K562 (cell line): Measurements from ENCODE around the gene CD40. TPM values are rescaled to one million over a fixed set of nuclear protein-coding genes. Genes with fewer than 3 reads are reported as not detected.

ENCODE experiments used
- ATAC-seq: fragments of 200-7000 bp; cut with Tn5 transposase; 3 replicates; pipeline ENCODE4 v1.9.1; 2020; ENCODE audit warnings: moderate library complexity
- BruUV-seq: library from RNA; stranded (reverse); fragments of 400-500 nt; replicated peaks from 2 replicates; lab custom pipeline; 2021; lab: Mats Ljungman, UMichigan
- CTCF ChIA-PET: fragments of 300-600 bp; formaldehyde crosslinking; extraction: SDS; loops from one replicate; lab custom pipeline; 2021; ENCODE audit warnings: low intra/inter-chr PET ratio; lab: Yijun Ruan, JAX
- POLR2A ChIA-PET: fragments of 300-600, 350-650 bp; sonication (Branson Sonifier 250); formaldehyde crosslinking; extraction: SDS; loops from one replicate; lab custom pipeline; 2021; ENCODE audit warnings: antibody characterized with exemption, inconsistent platforms; lab: Yijun Ruan, JAX
- DNase-seq, 4 experiments: peaks; one replicate each; pipeline versions ENCODE4 v3.0.0 to v3.0.0-alpha.2; 2011 to 2018; ENCODE audit warnings: low spot score in 3 of 4, mixed read lengths in 3 of 4; ENCODE audit errors: extremely low read depth in 1 of 4
- FAIRE-seq: peaks from 2 replicates; lab custom pipeline; 2011; peaks lifted over from hg19 to GRCh38; lab: Jason Lieb, UNC
- H2AFZ ChIP-seq: 2 replicates; pipeline ENCODE4 v1.6.0; 2011; ENCODE audit warnings: low read depth, low read length, control low read depth, inconsistent platforms
- H3K27ac ChIP-seq: fragments of 200-600 bp; 3 replicates; pipeline ENCODE4 v1.8.0; 2011; ENCODE audit warnings: low read depth, mild to moderate bottlenecking, control low read depth, inconsistent platforms, low read length, moderate library complexity, mixed read lengths; ENCODE audit errors: extremely low read depth
- H3K27me3 ChIP-seq, 2 experiments: fragments of 300-600 bp in 1 of 2; 2 replicates in 1 of 2; 3 replicates in 1 of 2; pipeline versions ENCODE4 v1.6.0 to v1.8.0; 2011; ENCODE audit warnings: inconsistent platforms in 2 of 2, low read length in 2 of 2, mild to moderate bottlenecking in 1 of 2, mixed read lengths in 1 of 2, moderate library complexity in 1 of 2; ENCODE audit not compliant: control insufficient read depth in 2 of 2, insufficient read depth in 2 of 2
- H3K36me3 ChIP-seq: fragments of 300-600 bp; 3 replicates; pipeline ENCODE4 v1.8.0; 2011; ENCODE audit warnings: mild to moderate bottlenecking, low read length, inconsistent platforms; ENCODE audit not compliant: control insufficient read depth, insufficient read depth
- H3K4me1 ChIP-seq, 2 experiments: fragments of 200-600 bp in 1 of 2; replicated peaks in 1 of 2; 2 replicates in 1 of 2; 3 replicates in 1 of 2; pipeline versions ENCODE4 v1.5.1 to v1.8.0; 2011; ENCODE audit warnings: inconsistent platforms in 2 of 2, low read length in 2 of 2, mild to moderate bottlenecking in 1 of 2, mixed read lengths in 1 of 2, moderate library complexity in 1 of 2; ENCODE audit not compliant: control insufficient read depth in 2 of 2, insufficient read depth in 2 of 2
- H3K4me2 ChIP-seq: 2 replicates; pipeline ENCODE4 v1.6.1; 2011; ENCODE audit warnings: low read length, control low read depth, inconsistent platforms, mixed read lengths; ENCODE audit not compliant: insufficient read depth
- H3K4me3 ChIP-seq: fragments of 200-600 bp; sonication (generic), shearing (Covaris generic); 2 replicates; pipeline ENCODE4 v1.5.1; 2016; ENCODE audit warnings: control low read depth, inconsistent platforms
- H3K79me2 ChIP-seq: fragments of 200-600 bp; 3 replicates; pipeline ENCODE4 v1.8.0; 2011; ENCODE audit warnings: low read length, inconsistent platforms; ENCODE audit not compliant: control insufficient read depth, insufficient read depth
- H3K9ac ChIP-seq, 2 experiments: 2 replicates each; pipeline versions ENCODE4 v1.6.0 to v1.6.1; 2011; ENCODE audit warnings: low read depth in 2 of 2, low read length in 2 of 2, control low read depth in 1 of 2, inconsistent platforms in 1 of 2, mild to moderate bottlenecking in 1 of 2, mixed read lengths in 1 of 2; ENCODE audit not compliant: insufficient read depth in 1 of 2
- H3K9me1 ChIP-seq: one replicate; pipeline ENCODE4 v1.6.0; 2011; ENCODE audit warnings: inconsistent platforms, mild to moderate bottlenecking, low read length, moderate library complexity; ENCODE audit not compliant: control insufficient read depth, insufficient read depth
- H3K9me3 ChIP-seq: replicated peaks from 2 replicates; pipeline ENCODE4 v1.5.1; 2011; ENCODE audit warnings: low read depth, low read length, inconsistent platforms; ENCODE audit not compliant: control insufficient read depth, insufficient read depth
- H4K20me1 ChIP-seq: replicated peaks from 2 replicates; pipeline ENCODE4 v1.6.1; 2011; ENCODE audit warnings: low read length, inconsistent platforms, mixed read lengths; ENCODE audit not compliant: control insufficient read depth, insufficient read depth
- CEBPG ChIP-seq, 3 experiments: fragments of 200-800 bp in 1 of 3; sonication (Bioruptor generic) in 1 of 3; sonication (generic) in 1 of 3; formaldehyde crosslinking in 1 of 3; IDR thresholded peaks in 2 of 3; conservative IDR thresholded peaks in 1 of 3; 2 replicates each; pipeline versions ENCODE4 v1.6.1 to v1.8.0; 2016 to 2022; ENCODE audit warnings: missing compliant biosample characterization in 2 of 3, missing genetic modification characterization in 2 of 3, mild to moderate bottlenecking in 1 of 3, missing genetic modification reagents in 1 of 3
- ZBTB43 ChIP-seq: sonication (generic); formaldehyde crosslinking; IDR thresholded peaks from 2 replicates; pipeline ENCODE4 v1.8.0; 2023; ENCODE audit warnings: mild to moderate bottlenecking, missing genetic modification reagents
- ZNF347 ChIP-seq: fragments of 450-650 bp; formaldehyde crosslinking; IDR thresholded peaks from 2 replicates; pipeline ENCODE4 v1.4.0; 2020; ENCODE audit warnings: low read depth, mild to moderate bottlenecking, moderate library complexity
- WGBS: fragments of 100-300 bp; shearing (Covaris generic); methylation state at CpG from one replicate; pipeline ENCODE4 v1.1.6; 2016; ENCODE audit warnings: low coverage, mixed read lengths; ENCODE audit not compliant: insufficient coverage; ENCODE audit errors: missing lambda C conversion rate; 5-methylcytosine and 5-hydroxymethylcytosine counted together
- in situ Hi-C: fragments of 300-500 bp; cut with MboI; formaldehyde crosslinking; loops from 4 replicates; pipeline ENCODE4 v1.15.0; 2018; ENCODE audit warnings: inconsistent platforms, mixed read lengths
- intact Hi-C: fragments of 100-400 bp; cut with micrococcal nuclease; formaldehyde crosslinking; loops from 2 replicates; pipeline ENCODE4 v1.14.2; 2022
- polyA plus RNA-seq, 8 experiments: library from polyadenylated mRNA; depleted of rRNA in 4 of 8; stranded (reverse) in 5 of 8; unstranded in 3 of 8; fragments of >200 nt; fragmentation: Nextera tagmentation in 2 of 8; fragmentation: Illumina TruSeq in 1 of 8; extraction: Ambion mirVana in 2 of 8; extraction: Trizol in 1 of 8; gene quantifications; 2 replicates each; pipeline versions ENCODE4 v1.2.1 to v1.2.3, GENCODE V29; 2011 to 2014; ENCODE audit warnings: inconsistent platforms in 1 of 8, missing spikeins in 1 of 8
- total RNA-seq, 7 experiments: library from RNA; depleted of rRNA in 6 of 7; stranded (reverse); fragments of >200 nt in 6 of 7; fragmentation: Illumina TruSeq in 2 of 7; extraction: Trizol in 2 of 7; gene quantifications; 2 replicates each; pipeline versions ENCODE4 v1.2.1 to v1.2.3, GENCODE V29; 2011 to 2021; ENCODE audit warnings: low replicate concordance in 1 of 7

Gene CD40
- total and polyA plus RNA-seq, 9 of the 15 experiments (the other 6 are each of a cell fraction or from before 2014, with no cell fraction given) = 0.76 to 3.7 (median 1.6) TPM

GRCh38 chr20:46073443-46073842, 44.7 kb upstream of the CD40 start:
- H3K27me3 ChIP-seq = no peaks in the 10 kb centered on the region
- ATAC-seq = no peak
- H2AFZ ChIP-seq = no peak overlapping the region
- intact Hi-C loops (no loop called here), in situ Hi-C loops (no loop called here)
- FAIRE-seq = no peak
- CTCF ChIA-PET = no interaction called here
- H3K9me1 ChIP-seq = peaks cover 4% of the 10 kb centered on the region
- DNase-seq = no peak
- TF ChIP-seq ZNF347 (no peak), CEBPG (CRISPR knock-in tag; IDR thresholded peaks at IDR 0.05) (no peak), CEBPG (tag; conservative IDR thresholded peaks at IDR 0.05 in 1 of 2, IDR thresholded peaks at IDR 0.05 in 1 of 2) (0 out of 4 replicates have a peak, but pooled peaks of 1 of the 2 experiments have one; percentile 18), ZBTB43 (no peak)
- no peak overlapping the region for H3K9ac ChIP-seq
- H3K4me2 ChIP-seq = no peak overlapping the region
- H3K27ac ChIP-seq = no peak overlapping the region
- no peaks in the 10 kb centered on the region for H3K9me3 ChIP-seq
- H3K79me2 ChIP-seq = no peaks in the 10 kb centered on the region
- H3K36me3 ChIP-seq = peaks cover 36% of the 10 kb centered on the region; the same call in 2 of the 3 replicates
- H3K4me1 ChIP-seq = no peaks in the 10 kb centered on the region
- WGBS = 56% methylated on average over 3 of the region's 3 CpGs
- H4K20me1 ChIP-seq = no peaks in the 10 kb centered on the region
- no peak overlapping the region for H3K4me3 ChIP-seq
- BruUV-seq = no TSS peak
- POLR2A ChIA-PET = interaction anchor here (0.5 to 1.1 kb wide), 2 partner anchors 16 to 361 kb away, joined by 3 read pairs; no protein-coding TSS in a partner anchor
